Upper lobe of left lung (tissue), 4 donors: ENCODE results near the gene EIF3M.

Experiments used
- POLR2A ChIP-seq, 4 donors: fragments of 450-650 bp; IDR thresholded peaks; one replicate each; pipeline ENCODE4 v1.5.1; 2016 to 2017; ENCODE audit warnings: antibody characterized with exemption in 4 of 4, mild to moderate bottlenecking in 2 of 4
- POLR2AphosphoS5 ChIP-seq, 2 donors: sonication (generic); formaldehyde crosslinking; IDR thresholded peaks; one replicate each; pipeline ENCODE4 v1.5.1; 2017; ENCODE audit warnings: antibody characterized with exemption in 2 of 2
- TF ChIP-seq, protein P1 (sequence below), 6 experiments: fragments of 450-650 bp in 4 of 6; fragments of 200-600 bp in 2 of 6; sonication (generic) in 2 of 6; IDR thresholded peaks; one replicate each; pipeline ENCODE4 v1.5.1; 2016 to 2019; ENCODE audit warnings: antibody characterized with exemption in 6 of 6

DNA sequence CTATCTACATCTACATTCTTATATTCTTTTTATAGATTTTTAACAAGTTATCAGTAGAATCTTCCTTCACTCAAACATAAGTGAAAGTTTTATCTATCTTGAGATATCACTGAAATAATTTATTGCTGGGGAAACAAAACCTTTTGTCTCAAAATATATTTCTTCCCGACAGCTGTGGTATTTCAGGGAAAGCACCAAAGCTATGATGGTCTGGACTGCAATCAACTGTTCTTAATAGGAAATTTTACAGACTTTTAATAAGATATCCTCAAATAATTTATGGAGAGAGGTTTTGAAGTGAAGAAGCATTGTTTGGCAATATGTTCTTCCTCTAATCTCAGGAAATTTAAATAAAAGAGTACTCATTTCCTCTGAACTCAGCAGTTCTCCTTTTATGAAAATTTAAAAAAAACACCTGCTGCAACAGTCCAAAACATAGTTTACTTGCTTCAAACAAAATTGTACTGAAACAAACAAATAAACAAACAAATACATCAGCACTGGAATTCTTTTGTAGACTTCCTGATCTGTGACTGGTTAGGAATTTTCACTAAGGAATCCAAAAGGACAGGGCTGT is 33.9 kb upstream of the EIF3M start:
- TF ChIP-seq, protein P1, sequence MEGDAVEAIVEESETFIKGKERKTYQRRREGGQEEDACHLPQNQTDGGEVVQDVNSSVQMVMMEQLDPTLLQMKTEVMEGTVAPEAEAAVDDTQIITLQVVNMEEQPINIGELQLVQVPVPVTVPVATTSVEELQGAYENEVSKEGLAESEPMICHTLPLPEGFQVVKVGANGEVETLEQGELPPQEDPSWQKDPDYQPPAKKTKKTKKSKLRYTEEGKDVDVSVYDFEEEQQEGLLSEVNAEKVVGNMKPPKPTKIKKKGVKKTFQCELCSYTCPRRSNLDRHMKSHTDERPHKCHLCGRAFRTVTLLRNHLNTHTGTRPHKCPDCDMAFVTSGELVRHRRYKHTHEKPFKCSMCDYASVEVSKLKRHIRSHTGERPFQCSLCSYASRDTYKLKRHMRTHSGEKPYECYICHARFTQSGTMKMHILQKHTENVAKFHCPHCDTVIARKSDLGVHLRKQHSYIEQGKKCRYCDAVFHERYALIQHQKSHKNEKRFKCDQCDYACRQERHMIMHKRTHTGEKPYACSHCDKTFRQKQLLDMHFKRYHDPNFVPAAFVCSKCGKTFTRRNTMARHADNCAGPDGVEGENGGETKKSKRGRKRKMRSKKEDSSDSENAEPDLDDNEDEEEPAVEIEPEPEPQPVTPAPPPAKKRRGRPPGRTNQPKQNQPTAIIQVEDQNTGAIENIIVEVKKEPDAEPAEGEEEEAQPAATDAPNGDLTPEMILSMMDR (IDR thresholded peaks at IDR 0.05): no peak
- TF ChIP-seq POLR2AphosphoS5 (IDR thresholded peaks at IDR 0.05) (no peak), POLR2A (IDR thresholded peaks at IDR 0.05) (no peak)
